Activated T-cell treated with anti-CD3 and anti-CD28 coated beads, Interleukin-2, amount 50 U/mL, for 72 hours (primary cell): ENCODE data around the gene ELP6. TPM values are rescaled to one million over a fixed set of nuclear protein-coding genes. Genes with fewer than 3 reads are reported as not detected.
A peak's percentile ranks its signal among the peaks of the same experiment; 100 is the strongest.
"Not testable (repeated sequence)": the region's sequence is repeated elsewhere in the genome, so short reads cannot be mapped to it uniquely, and the experiment has no call there.

Experiments
- ATAC-seq, 2 donors: fragments of 150-1000 bp; cut with Tn5 transposase; replicated peaks in 1 of 2; 2 replicates each; pipeline ENCODE4 v1.10.0; 2021; ENCODE audit warnings: moderate library complexity in 2 of 2, mild to moderate bottlenecking in 1 of 2
- DNase-seq, 2 donors: peaks; one replicate each; pipeline ENCODE4 v3.0.0; 2021 to 2022; ENCODE audit warnings: mixed read lengths in 1 of 2
- H3K27ac Mint-ChIP-seq: one replicate; pipeline ENCODE4 v1.8.0; 2022; ENCODE audit warnings: mild to moderate bottlenecking, moderate library complexity, mixed read lengths
- H3K27me3 Mint-ChIP-seq: one replicate; pipeline ENCODE4 v1.8.0; 2022; ENCODE audit warnings: low read depth, mixed read lengths
- H3K36me3 Mint-ChIP-seq, 2 donors: one replicate each; pipeline ENCODE4 v1.8.0; 2022; ENCODE audit warnings: mixed read lengths in 2 of 2, mild to moderate bottlenecking in 1 of 2; ENCODE audit not compliant: insufficient read depth in 2 of 2
- H3K4me1 Mint-ChIP-seq: one replicate; pipeline ENCODE4 v1.8.0; 2022; ENCODE audit warnings: low read depth, mixed read lengths
- H3K4me3 Mint-ChIP-seq, 2 donors: one replicate each; pipeline ENCODE4 v1.8.0; 2022; ENCODE audit warnings: mild to moderate bottlenecking in 2 of 2, mixed read lengths in 2 of 2, moderate library complexity in 2 of 2
- H3K9me3 Mint-ChIP-seq, 2 donors: one replicate each; pipeline ENCODE4 v1.8.0; 2022; ENCODE audit warnings: mixed read lengths in 2 of 2
- total RNA-seq, 2 donors: library from RNA; stranded (reverse); gene quantifications; one replicate each; pipeline ENCODE4 v1.2.3, GENCODE V29; 2022

The ELP6 gene
- total RNA-seq, 2 donors from 2014 or later = 44.4 to 45.5 TPM

- Mint-ChIP-seq H3K36me3 (peaks cover 3 to 16% of the 10 kb centered on the region in 2 donors), H3K27ac (no peak overlapping the region), H3K9me3 (no peaks in the 10 kb centered on the region), H3K4me3 (no peak overlapping the region), H3K4me1 (peaks cover 5% of the 10 kb centered on the region), H3K27me3 (no peaks in the 10 kb centered on the region)
- ATAC-seq (no peak), DNase-seq (no peak)
Observed at GRCh38 chr3:47495111-47495510, 18.4 kb downstream of the ELP6 start.

GRCh38 chr3:47491777-47492176 is 21.7 kb downstream of the ELP6 start:
- no peak for ATAC-seq
- DNase-seq = no peak
- H3K4me1 Mint-ChIP-seq = no peaks in the 10 kb centered on the region
- peaks cover 3 to 14% of the 10 kb centered on the region in 2 donors for H3K36me3 Mint-ChIP-seq
- H3K9me3 Mint-ChIP-seq = no peaks in the 10 kb centered on the region
- H3K4me3 Mint-ChIP-seq = no peak overlapping the region
- H3K27me3 Mint-ChIP-seq = no peaks in the 10 kb centered on the region
- H3K27ac Mint-ChIP-seq = no peak overlapping the region

GRCh38 chr3:47491186-47491585 is 22.3 kb downstream of the ELP6 start:
- no peaks in the 10 kb centered on the region for H3K9me3 Mint-ChIP-seq
- H3K27ac Mint-ChIP-seq = no peak overlapping the region
- DNase-seq (no peak), ATAC-seq (no peak)
- H3K36me3 Mint-ChIP-seq = peaks cover 3 to 14% of the 10 kb centered on the region in 2 donors
- H3K4me3 Mint-ChIP-seq = no peak overlapping the region
- no peaks in the 10 kb centered on the region for H3K27me3 Mint-ChIP-seq
- H3K4me1 Mint-ChIP-seq = no peaks in the 10 kb centered on the region

GRCh38 chr3:47487265-47487664 is 26.2 kb downstream of the ELP6 start:
- H3K36me3 Mint-ChIP-seq = peaks cover 0 to 7% of the 10 kb centered on the region in 2 donors
- no peaks in the 10 kb centered on the region for H3K9me3 Mint-ChIP-seq
- DNase-seq = no peak
- H3K27ac Mint-ChIP-seq = no peak overlapping the region
- no peak overlapping the region for H3K4me3 Mint-ChIP-seq
- H3K4me1 Mint-ChIP-seq = no peaks in the 10 kb centered on the region
- no peak for ATAC-seq
- H3K27me3 Mint-ChIP-seq = no peaks in the 10 kb centered on the region

GRCh38 chr3:47485812-47486211 is 27.7 kb downstream of the ELP6 start:
- ATAC-seq (no peak), DNase-seq (no peak)
- no peaks in the 10 kb centered on the region for H3K9me3 Mint-ChIP-seq
- H3K27me3 Mint-ChIP-seq = no peaks in the 10 kb centered on the region
- peaks cover 0 to 7% of the 10 kb centered on the region in 2 donors for H3K36me3 Mint-ChIP-seq
- no peak overlapping the region for H3K27ac Mint-ChIP-seq
- H3K4me1 Mint-ChIP-seq = no peaks in the 10 kb centered on the region
- no peak overlapping the region for H3K4me3 Mint-ChIP-seq

- H3K9me3 Mint-ChIP-seq = no peaks in the 10 kb centered on the region
- H3K27ac Mint-ChIP-seq = no peak overlapping the region
- ATAC-seq (no peak), DNase-seq (no peak)
- H3K4me3 Mint-ChIP-seq = no peak overlapping the region
- no peaks in the 10 kb centered on the region for H3K36me3 Mint-ChIP-seq
- H3K4me1 Mint-ChIP-seq = peaks cover 5% of the 10 kb centered on the region
- no peaks in the 10 kb centered on the region for H3K27me3 Mint-ChIP-seq
Observed at GRCh38 chr3:47482366-47482765, 31.1 kb downstream of the ELP6 start.

- H3K4me1 Mint-ChIP-seq = peaks cover 10% of the 10 kb centered on the region
- H3K9me3 Mint-ChIP-seq, H3K4me3 Mint-ChIP-seq, H3K36me3 Mint-ChIP-seq, DNase-seq, ATAC-seq, H3K27me3 Mint-ChIP-seq, H3K27ac Mint-ChIP-seq: not testable (repeated sequence)
Observed at GRCh38 chr3:47481763-47482162, 31.7 kb downstream of the ELP6 start.

GRCh38 chr3:47480267-47480666 is 33.2 kb downstream of the ELP6 start:
- not testable (repeated sequence) for ATAC-seq

GRCh38 chr3:47479826-47480160 is 33.7 kb downstream of the ELP6 start:
- Mint-ChIP-seq H3K36me3 (no peaks in the 10 kb centered on the region), H3K4me3 (no peak overlapping the region), H3K9me3 (no peaks in the 10 kb centered on the region), H3K4me1 (peaks cover 22% of the 10 kb centered on the region), H3K27me3 (no peaks in the 10 kb centered on the region), H3K27ac (no peak overlapping the region)
- DNase-seq = no peak
- ATAC-seq = no peak

More at GRCh38 chr3:47480267-47480666, 33.2 kb downstream of the ELP6 start:
- H3K27ac Mint-ChIP-seq, H3K27me3 Mint-ChIP-seq, H3K4me3 Mint-ChIP-seq, DNase-seq, H3K36me3 Mint-ChIP-seq, H3K9me3 Mint-ChIP-seq: not testable (repeated sequence)
- H3K4me1 Mint-ChIP-seq = peaks cover 18% of the 10 kb centered on the region

- no peak for ATAC-seq
- Mint-ChIP-seq H3K4me3 (no peak overlapping the region), H3K27me3 (no peaks in the 10 kb centered on the region)
Observed at GRCh38 chr3:47478022-47478421, 35.5 kb downstream of the ELP6 start.

GRCh38 chr3:47476644-47477199 is 36.8 kb downstream of the ELP6 start:
- no peaks in the 10 kb centered on the region for H3K9me3 Mint-ChIP-seq
- peak overlapping the region; percentile 94 to 98 for H3K4me3 Mint-ChIP-seq
- no peaks in the 10 kb centered on the region for H3K27me3 Mint-ChIP-seq
- H3K36me3 Mint-ChIP-seq = no peaks in the 10 kb centered on the region
- H3K4me1 Mint-ChIP-seq = peaks cover 37% of the 10 kb centered on the region
- H3K27ac Mint-ChIP-seq = no peak overlapping the region
- no peak for DNase-seq
- ATAC-seq = no peak

More at GRCh38 chr3:47478022-47478421, 35.5 kb downstream of the ELP6 start:
- DNase-seq = no peak
- H3K27ac Mint-ChIP-seq = no peak overlapping the region
- H3K9me3 Mint-ChIP-seq = no peaks in the 10 kb centered on the region
- no peaks in the 10 kb centered on the region for H3K36me3 Mint-ChIP-seq
- peaks cover 37% of the 10 kb centered on the region for H3K4me1 Mint-ChIP-seq

- no peak for ATAC-seq
- DNase-seq = no peak
- H3K36me3 Mint-ChIP-seq = no peaks in the 10 kb centered on the region
- peak overlapping the region; percentile 89 for H3K27ac Mint-ChIP-seq
- no peaks in the 10 kb centered on the region for H3K27me3 Mint-ChIP-seq
- H3K4me3 Mint-ChIP-seq = peak overlapping the region; percentile 94 to 98
- peaks cover 37% of the 10 kb centered on the region for H3K4me1 Mint-ChIP-seq
- no peaks in the 10 kb centered on the region for H3K9me3 Mint-ChIP-seq
Observed at GRCh38 chr3:47476330-47476626, 37.2 kb downstream of the ELP6 start.

- DNase-seq = peak; percentile 96 to 98
- H3K27me3 Mint-ChIP-seq = no peaks in the 10 kb centered on the region
- peaks cover 37% of the 10 kb centered on the region for H3K4me1 Mint-ChIP-seq
- no peaks in the 10 kb centered on the region for H3K36me3 Mint-ChIP-seq
- peak within 1 kb of the TSS; percentile 94 to 98 for H3K4me3 Mint-ChIP-seq
- H3K27ac Mint-ChIP-seq = peak within 1 kb of the TSS; percentile 89
- no peaks in the 10 kb centered on the region for H3K9me3 Mint-ChIP-seq
- ATAC-seq = peak; percentile 95
Observed at GRCh38 chr3:47475570-47476329, 37.8 kb downstream of the ELP6 start, which contains the start of gene SCAP. Gene SCAP (minus strand): TSS chr3:47475941. CDS start chr3:47442993, 32,948 bp downstream.
